Measurements from ENCODE around the gene CYTH1. TPM values are rescaled to one million over a fixed set of nuclear protein-coding genes. Genes with fewer than 3 reads are reported as not detected.

The CYTH1 gene
- polyA plus RNA-seq, 3 donors from 2014 or later = 176 to 336 (median 233) TPM

GRCh38 chr17:78668847-78669246 is 113.2 kb downstream of the CYTH1 start:
- H3K36me3 Mint-ChIP-seq = peaks cover 8 to 22% (median 14%) of the 10 kb centered on the region in 3 donors
- H3K9me3 Mint-ChIP-seq = peaks cover 0 to 1% (median 0%) of the 10 kb centered on the region in 6 donors
- H3K4me1 Mint-ChIP-seq = peaks cover 41 to 49% of the 10 kb centered on the region in 2 donors
- peaks cover 16 to 55% (median 32%) of the 10 kb centered on the region in 3 donors for H3K27me3 Mint-ChIP-seq (ENCODE audit: low read depth in 3 of 3)
- no peak for DNase-seq
- peak overlapping the region; percentile 4 to 83 (median 62) for H3K27ac Mint-ChIP-seq
- H3K4me3 Mint-ChIP-seq = no peak overlapping the region

GRCh38 chr17:78667741-78668640 is 114.1 kb downstream of the CYTH1 start:
- H3K4me1 Mint-ChIP-seq = peaks cover 41 to 49% of the 10 kb centered on the region in 2 donors
- H3K27ac Mint-ChIP-seq = peak overlapping the region; percentile 2 to 73 (median 54)
- DNase-seq = no peak
- peaks cover 0 to 1% (median 0%) of the 10 kb centered on the region in 6 donors for H3K9me3 Mint-ChIP-seq
- no peak overlapping the region for H3K4me3 Mint-ChIP-seq
- peaks cover 6 to 22% (median 10%) of the 10 kb centered on the region in 3 donors for H3K36me3 Mint-ChIP-seq
- peaks cover 16 to 52% (median 23%) of the 10 kb centered on the region in 3 donors for H3K27me3 Mint-ChIP-seq (ENCODE audit: low read depth in 3 of 3)

- Mint-ChIP-seq H3K36me3 (peaks cover 5 to 15% (median 8%) of the 10 kb centered on the region in 3 donors), H3K9me3 (peaks cover 0 to 1% (median 0%) of the 10 kb centered on the region in 6 donors), H3K27me3 (ENCODE audit: low read depth in 3 of 3) (peaks cover 16 to 45% (median 17%) of the 10 kb centered on the region in 3 donors), H3K27ac (peak overlapping the region; percentile 42 to 82 (median 72)), H3K4me1 (peaks cover 39 to 46% of the 10 kb centered on the region in 2 donors), H3K4me3 (no peak overlapping the region)
- DNase-seq = no peak
Observed at GRCh38 chr17:78667091-78667490, 115.0 kb downstream of the CYTH1 start.

- Mint-ChIP-seq H3K4me3 (peak overlapping the region; percentile 13 to 72 (median 55)), H3K27me3 (ENCODE audit: low read depth in 3 of 3) (peaks cover 14 to 45% (median 16%) of the 10 kb centered on the region in 3 donors), H3K36me3 (peaks cover 5 to 13% (median 5%) of the 10 kb centered on the region in 3 donors), H3K4me1 (peaks cover 39 to 42% of the 10 kb centered on the region in 2 donors), H3K9me3 (peaks cover 0 to 1% (median 0%) of the 10 kb centered on the region in 6 donors), H3K27ac (peak overlapping the region; percentile 56 to 82 (median 80))
- DNase-seq = peak; percentile 23 to 29 (median 25)
Observed at GRCh38 chr17:78665952-78666920, 115.8 kb downstream of the CYTH1 start.

GRCh38 chr17:78665387-78665951 is 116.6 kb downstream of the CYTH1 start:
- DNase-seq = no peak
- H3K9me3 Mint-ChIP-seq = no peaks in the 10 kb centered on the region
- peak overlapping the region; percentile 33 to 82 (median 80) for H3K27ac Mint-ChIP-seq
- peaks cover 5 to 13% (median 5%) of the 10 kb centered on the region in 3 donors for H3K36me3 Mint-ChIP-seq
- peaks cover 11 to 39% (median 16%) of the 10 kb centered on the region in 3 donors for H3K27me3 Mint-ChIP-seq (ENCODE audit: low read depth in 3 of 3)
- peak overlapping the region; percentile 13 to 72 (median 55) for H3K4me3 Mint-ChIP-seq
- H3K4me1 Mint-ChIP-seq = peaks cover 39 to 42% of the 10 kb centered on the region in 2 donors

- no peaks in the 10 kb centered on the region for H3K9me3 Mint-ChIP-seq
- H3K4me3 Mint-ChIP-seq = peak overlapping the region in 2 of 5 donors; percentile 10 to 18
- H3K36me3 Mint-ChIP-seq = peaks cover 5 to 13% (median 8%) of the 10 kb centered on the region in 3 donors
- peaks cover 12 to 33% (median 16%) of the 10 kb centered on the region in 3 donors for H3K27me3 Mint-ChIP-seq (ENCODE audit: low read depth in 3 of 3)
- no peak for DNase-seq
- H3K27ac Mint-ChIP-seq = no peak overlapping the region
- H3K4me1 Mint-ChIP-seq = peaks cover 37 to 42% of the 10 kb centered on the region in 2 donors
Observed at GRCh38 chr17:78664476-78665386, 117.3 kb downstream of the CYTH1 start.

GRCh38 chr17:78661093-78661770 is 120.8 kb downstream of the CYTH1 start:
- no peak for DNase-seq
- Mint-ChIP-seq H3K9me3 (no peaks in the 10 kb centered on the region), H3K4me3 (no peak overlapping the region), H3K36me3 (peaks cover 0 to 5% (median 4%) of the 10 kb centered on the region in 3 donors), H3K4me1 (peaks cover 20 to 22% of the 10 kb centered on the region in 2 donors), H3K27me3 (ENCODE audit: low read depth in 3 of 3) (peaks cover 4 to 20% (median 8%) of the 10 kb centered on the region in 3 donors), H3K27ac (peak overlapping the region in 1 of 6 donors; percentile 40)

- Mint-ChIP-seq H3K9me3 (no peaks in the 10 kb centered on the region), H3K36me3 (peaks cover 0 to 4% (median 3%) of the 10 kb centered on the region in 3 donors), H3K27ac (no peak overlapping the region), H3K4me3 (no peak overlapping the region), H3K27me3 (ENCODE audit: low read depth in 3 of 3) (peaks cover 2 to 8% (median 2%) of the 10 kb centered on the region in 3 donors), H3K4me1 (peaks cover 3 to 5% of the 10 kb centered on the region in 2 donors)
- no peak for DNase-seq
Observed at GRCh38 chr17:78659546-78659945, 122.5 kb downstream of the CYTH1 start.

- Mint-ChIP-seq H3K4me3 (no peak overlapping the region), H3K9me3 (no peaks in the 10 kb centered on the region), H3K36me3 (peaks cover 0 to 4% (median 3%) of the 10 kb centered on the region in 3 donors), H3K27ac (no peak overlapping the region), H3K4me1 (peaks cover 0 to 3% of the 10 kb centered on the region in 2 donors), H3K27me3 (ENCODE audit: low read depth in 3 of 3) (peaks cover 2% of the 10 kb centered on the region in 3 donors)
- DNase-seq = no peak
Observed at GRCh38 chr17:78658281-78658785, 123.7 kb downstream of the CYTH1 start.

GRCh38 chr17:78655251-78655940 is 126.7 kb downstream of the CYTH1 start:
- Mint-ChIP-seq H3K4me1 (peaks cover 0 to 2% of the 10 kb centered on the region in 2 donors), H3K4me3 (no peak overlapping the region), H3K27me3 (ENCODE audit: low read depth in 3 of 3) (peaks cover 2% of the 10 kb centered on the region in 3 donors), H3K36me3 (peaks cover 0 to 4% (median 3%) of the 10 kb centered on the region in 3 donors), H3K9me3 (no peaks in the 10 kb centered on the region), H3K27ac (no peak overlapping the region)
- no peak for DNase-seq

GRCh38 chr17:78654325-78654724 is 127.7 kb downstream of the CYTH1 start:
- Mint-ChIP-seq H3K27ac (no peak overlapping the region), H3K4me1 (peaks cover 0 to 2% of the 10 kb centered on the region in 2 donors), H3K9me3 (no peaks in the 10 kb centered on the region), H3K27me3 (ENCODE audit: low read depth in 3 of 3) (peaks cover 1 to 2% (median 2%) of the 10 kb centered on the region in 3 donors), H3K4me3 (no peak overlapping the region), H3K36me3 (peaks cover 0 to 8% (median 1%) of the 10 kb centered on the region in 3 donors)
- no peak for DNase-seq

Measured in immature natural killer cell (primary cell).